ENCODE results near the gene PPARD. TPM values are rescaled to one million over a fixed set of nuclear protein-coding genes. Genes with fewer than 3 reads are reported as not detected.

The PPARD gene
- polyA plus RNA-seq, 1 donor from 2014 or later: 1.3 TPM

DNA sequence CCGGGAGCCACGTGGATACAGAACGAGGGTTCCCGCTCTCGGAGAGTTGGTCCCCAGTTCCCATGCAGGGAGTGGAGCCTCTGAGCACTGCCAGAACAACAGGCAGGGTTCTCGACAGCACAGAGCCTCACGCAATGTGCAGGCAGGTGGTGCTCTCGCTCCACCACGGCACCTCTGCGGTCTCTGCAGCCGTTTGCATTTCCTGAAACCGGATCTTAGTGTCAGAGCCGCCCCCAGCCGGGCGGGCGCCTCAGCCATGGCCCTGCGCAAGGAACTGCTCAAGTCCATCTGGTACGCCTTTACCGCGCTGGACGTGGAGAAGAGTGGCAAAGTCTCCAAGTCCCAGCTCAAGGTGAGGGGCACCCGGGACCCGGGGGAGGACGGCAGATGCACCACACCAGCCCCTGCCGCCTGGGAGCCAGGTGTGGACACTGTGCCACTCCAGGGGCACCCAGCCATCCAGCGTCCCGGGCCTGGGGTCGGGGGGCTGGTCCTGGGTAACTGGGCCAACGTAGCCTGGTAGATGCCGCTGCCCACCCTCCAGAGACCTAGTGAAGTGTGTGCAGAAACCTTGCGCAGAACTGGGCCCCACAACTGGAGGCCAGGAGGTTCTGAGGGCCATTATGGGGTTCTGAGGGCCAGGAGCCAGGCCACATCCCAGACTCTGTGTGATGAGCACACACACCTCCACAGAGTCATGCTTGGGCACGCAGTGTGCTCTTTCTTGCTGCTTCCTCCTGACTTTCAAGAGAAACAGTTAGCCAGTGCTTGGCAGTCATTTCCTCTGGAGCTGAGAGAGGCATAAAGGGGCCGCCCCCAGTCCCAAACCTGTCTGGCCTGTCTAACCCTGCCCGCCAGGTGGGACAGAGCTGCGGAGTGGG, 44.5 kb upstream of the PPARD start, which contains the start of gene DEF6:
Gene DEF6 (plus strand): TSS at position 218 of the 881 bp plus-strand sequence. CDS start 39 bp downstream, at position 257.
- H3K36me3 ChIP-seq (ENCODE audit: insufficient read depth, low read length): no peaks in the 10 kb centered on the region
- no peaks in the 10 kb centered on the region for H3F3A ChIP-seq (ENCODE audit: insufficient read depth, low read length, poor library complexity, severe bottlenecking)
- no peaks in the 10 kb centered on the region for H4K20me1 ChIP-seq (ENCODE audit: insufficient read depth)
- H3K9ac ChIP-seq (ENCODE audit: low read length): no peak within 1 kb of the TSS
- TF ChIP-seq RAD21 (conservative IDR thresholded peaks at IDR 0.05) (peak; percentile 61), MXI1 (conservative IDR thresholded peaks at IDR 0.05; ENCODE audit: poor library complexity, severe bottlenecking) (no peak), SMC3 (conservative IDR thresholded peaks at IDR 0.05; ENCODE audit: poor library complexity) (peak; percentile 51), TAF1 (IDR thresholded peaks at IDR 0.05; ENCODE audit: low read depth) (no peak)
- TF ChIP-seq, protein P1, sequence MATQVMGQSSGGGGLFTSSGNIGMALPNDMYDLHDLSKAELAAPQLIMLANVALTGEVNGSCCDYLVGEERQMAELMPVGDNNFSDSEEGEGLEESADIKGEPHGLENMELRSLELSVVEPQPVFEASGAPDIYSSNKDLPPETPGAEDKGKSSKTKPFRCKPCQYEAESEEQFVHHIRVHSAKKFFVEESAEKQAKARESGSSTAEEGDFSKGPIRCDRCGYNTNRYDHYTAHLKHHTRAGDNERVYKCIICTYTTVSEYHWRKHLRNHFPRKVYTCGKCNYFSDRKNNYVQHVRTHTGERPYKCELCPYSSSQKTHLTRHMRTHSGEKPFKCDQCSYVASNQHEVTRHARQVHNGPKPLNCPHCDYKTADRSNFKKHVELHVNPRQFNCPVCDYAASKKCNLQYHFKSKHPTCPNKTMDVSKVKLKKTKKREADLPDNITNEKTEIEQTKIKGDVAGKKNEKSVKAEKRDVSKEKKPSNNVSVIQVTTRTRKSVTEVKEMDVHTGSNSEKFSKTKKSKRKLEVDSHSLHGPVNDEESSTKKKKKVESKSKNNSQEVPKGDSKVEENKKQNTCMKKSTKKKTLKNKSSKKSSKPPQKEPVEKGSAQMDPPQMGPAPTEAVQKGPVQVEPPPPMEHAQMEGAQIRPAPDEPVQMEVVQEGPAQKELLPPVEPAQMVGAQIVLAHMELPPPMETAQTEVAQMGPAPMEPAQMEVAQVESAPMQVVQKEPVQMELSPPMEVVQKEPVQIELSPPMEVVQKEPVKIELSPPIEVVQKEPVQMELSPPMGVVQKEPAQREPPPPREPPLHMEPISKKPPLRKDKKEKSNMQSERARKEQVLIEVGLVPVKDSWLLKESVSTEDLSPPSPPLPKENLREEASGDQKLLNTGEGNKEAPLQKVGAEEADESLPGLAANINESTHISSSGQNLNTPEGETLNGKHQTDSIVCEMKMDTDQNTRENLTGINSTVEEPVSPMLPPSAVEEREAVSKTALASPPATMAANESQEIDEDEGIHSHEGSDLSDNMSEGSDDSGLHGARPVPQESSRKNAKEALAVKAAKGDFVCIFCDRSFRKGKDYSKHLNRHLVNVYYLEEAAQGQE (IDR thresholded peaks at IDR 0.05; ENCODE audit: borderline replicate concordance): no peak
- TF ChIP-seq, protein P2, sequence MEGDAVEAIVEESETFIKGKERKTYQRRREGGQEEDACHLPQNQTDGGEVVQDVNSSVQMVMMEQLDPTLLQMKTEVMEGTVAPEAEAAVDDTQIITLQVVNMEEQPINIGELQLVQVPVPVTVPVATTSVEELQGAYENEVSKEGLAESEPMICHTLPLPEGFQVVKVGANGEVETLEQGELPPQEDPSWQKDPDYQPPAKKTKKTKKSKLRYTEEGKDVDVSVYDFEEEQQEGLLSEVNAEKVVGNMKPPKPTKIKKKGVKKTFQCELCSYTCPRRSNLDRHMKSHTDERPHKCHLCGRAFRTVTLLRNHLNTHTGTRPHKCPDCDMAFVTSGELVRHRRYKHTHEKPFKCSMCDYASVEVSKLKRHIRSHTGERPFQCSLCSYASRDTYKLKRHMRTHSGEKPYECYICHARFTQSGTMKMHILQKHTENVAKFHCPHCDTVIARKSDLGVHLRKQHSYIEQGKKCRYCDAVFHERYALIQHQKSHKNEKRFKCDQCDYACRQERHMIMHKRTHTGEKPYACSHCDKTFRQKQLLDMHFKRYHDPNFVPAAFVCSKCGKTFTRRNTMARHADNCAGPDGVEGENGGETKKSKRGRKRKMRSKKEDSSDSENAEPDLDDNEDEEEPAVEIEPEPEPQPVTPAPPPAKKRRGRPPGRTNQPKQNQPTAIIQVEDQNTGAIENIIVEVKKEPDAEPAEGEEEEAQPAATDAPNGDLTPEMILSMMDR (IDR thresholded peaks at IDR 0.05; ENCODE audit: poor library complexity, severe bottlenecking): peak; percentile 54
- H3K27ac ChIP-seq (ENCODE audit: low read length): no peak within 1 kb of the TSS
- no peaks in the 10 kb centered on the region for H3K27me3 ChIP-seq (ENCODE audit: insufficient read depth, low read depth, low read length)
- H3K4me2 ChIP-seq (ENCODE audit: low read length): no peak within 1 kb of the TSS
- H3K79me2 ChIP-seq (replicated peaks; ENCODE audit: insufficient read depth, low read length): no peaks in the 10 kb centered on the region
- H3K9me2 ChIP-seq (ENCODE audit: insufficient read depth, low read length): no peaks in the 10 kb centered on the region
- H3K9me3 ChIP-seq (ENCODE audit: low read length): no peaks in the 10 kb centered on the region
- no peak within 1 kb of the TSS for H2AFZ ChIP-seq (ENCODE audit: low read depth, low read length)
- H3K4me3 ChIP-seq (ENCODE audit: low read length): no peak within 1 kb of the TSS

DNA sequence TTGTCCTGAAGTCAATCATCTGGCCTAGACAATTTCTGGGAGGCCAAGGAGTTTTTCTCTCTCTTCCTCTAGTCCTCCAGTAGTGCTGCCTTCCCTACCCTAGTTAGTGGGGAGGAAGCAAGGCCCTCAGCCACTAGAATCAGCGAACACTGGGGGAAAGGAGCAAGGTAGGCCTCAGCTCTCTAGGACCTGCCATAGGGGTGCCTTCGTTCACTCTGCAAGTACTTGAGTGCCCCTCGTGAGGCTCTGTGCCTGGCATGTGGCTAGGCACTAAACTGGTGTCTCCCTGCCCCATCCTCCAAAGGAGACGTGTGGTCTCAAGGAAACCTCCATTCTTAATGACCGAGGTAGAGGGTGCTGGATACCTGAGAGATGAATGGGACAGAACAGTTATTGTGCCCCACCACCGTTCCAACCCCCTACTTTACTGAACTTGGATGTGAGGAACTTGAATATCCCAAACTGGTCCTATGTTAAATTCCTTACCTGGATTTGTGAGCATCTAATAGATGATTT, 43.7 kb upstream of the PPARD start:
- H3K9ac ChIP-seq (ENCODE audit: low read length): no peak overlapping the region
- no peaks in the 10 kb centered on the region for H3K36me3 ChIP-seq (ENCODE audit: insufficient read depth, low read length)
- H3K4me2 ChIP-seq (ENCODE audit: low read length): no peak overlapping the region
- TF ChIP-seq, protein P2 (IDR thresholded peaks at IDR 0.05; ENCODE audit: poor library complexity, severe bottlenecking): no peak
- TF ChIP-seq EZH2 (IDR thresholded peaks at IDR 0.05; ENCODE audit: borderline replicate concordance, insufficient read depth, low read length, poor library complexity, severe bottlenecking): no peak
- TF ChIP-seq, protein P1 (IDR thresholded peaks at IDR 0.05; ENCODE audit: borderline replicate concordance): no peak
- no peak for TF ChIP-seq EP300 (conservative IDR thresholded peaks at IDR 0.05; ENCODE audit: poor library complexity, severe bottlenecking)
- TF ChIP-seq MXI1 (conservative IDR thresholded peaks at IDR 0.05; ENCODE audit: poor library complexity, severe bottlenecking): no peak
- TF ChIP-seq POLR2AphosphoS5 (IDR thresholded peaks at IDR 0.05): no peak
- no peak for TF ChIP-seq RAD21 (conservative IDR thresholded peaks at IDR 0.05)
- no peak for TF ChIP-seq TAF1 (IDR thresholded peaks at IDR 0.05; ENCODE audit: low read depth)
- TF ChIP-seq SMC3 (conservative IDR thresholded peaks at IDR 0.05; ENCODE audit: poor library complexity): no peak
- no peaks in the 10 kb centered on the region for H3K27me3 ChIP-seq (ENCODE audit: insufficient read depth, low read depth, low read length)
- no peaks in the 10 kb centered on the region for H4K20me1 ChIP-seq (ENCODE audit: insufficient read depth)
- H3K27ac ChIP-seq (ENCODE audit: low read length): no peak overlapping the region
- no peaks in the 10 kb centered on the region for H3K9me2 ChIP-seq (ENCODE audit: insufficient read depth, low read length)
- H3K4me3 ChIP-seq (ENCODE audit: low read length): no peak overlapping the region
- H2AFZ ChIP-seq (ENCODE audit: low read depth, low read length): no peak overlapping the region
- no peaks in the 10 kb centered on the region for H3K9me3 ChIP-seq (ENCODE audit: low read length)
- no peaks in the 10 kb centered on the region for H3F3A ChIP-seq (ENCODE audit: insufficient read depth, low read length, poor library complexity, severe bottlenecking)
- H3K79me2 ChIP-seq (replicated peaks; ENCODE audit: insufficient read depth, low read length): no peaks in the 10 kb centered on the region

Data from neural cell (in vitro differentiated cells).